NCI-H2107 (cell line): ENCODE results near the gene SNRPD3.
A peak's percentile ranks its signal among the peaks of the same experiment; 100 is the strongest.
"Not testable (repeated sequence)": the region's sequence is repeated elsewhere in the genome, so short reads cannot be mapped to it uniquely, and the experiment has no call there.

Experiments used
- DNase-seq: peaks from one replicate; lab custom pipeline; 2025; lab: John Stamatoyannopoulos, UW

SNRPD3 gene

GRCh38 chr22:24592058-24592850, 36.5 kb downstream of the SNRPD3 start:
- no peak for DNase-seq

- DNase-seq: peak; percentile 22
These were observed 37.2 kb downstream of the SNRPD3 start, which contains the start of gene LRRC75B for GRCh38 chr22:24592851-24593558. TSS of gene LRRC75B (minus strand) at chr22:24593073. CDS start at chr22:24593039, 34 bp downstream.

- DNase-seq: not testable (repeated sequence)
These were observed 37.7 kb downstream of the SNRPD3 start for GRCh38 chr22:24593559-24593835.

GRCh38 chr22:24593836-24594568, 38.2 kb downstream of the SNRPD3 start:
- DNase-seq: no peak

- no peak for DNase-seq
These were observed 38.8 kb downstream of the SNRPD3 start for GRCh38 chr22:24594569-24595120.

- no peak for DNase-seq
These were observed 39.4 kb downstream of the SNRPD3 start for GRCh38 chr22:24595228-24595627.

- DNase-seq: no peak
These were observed 40.1 kb downstream of the SNRPD3 start for GRCh38 chr22:24595863-24596262.

GRCh38 chr22:24597076-24597475, 41.3 kb downstream of the SNRPD3 start:
- DNase-seq: not testable (repeated sequence)

GRCh38 chr22:24599514-24599913, 43.7 kb downstream of the SNRPD3 start:
- no peak for DNase-seq

GRCh38 chr22:24599958-24600715, 44.3 kb downstream of the SNRPD3 start:
- DNase-seq: not testable (repeated sequence)

GRCh38 chr22:24601217-24602104, 45.7 kb downstream of the SNRPD3 start:
- no peak for DNase-seq

GRCh38 chr22:24602105-24602749, 46.4 kb downstream of the SNRPD3 start:
- not testable (repeated sequence) for DNase-seq

- DNase-seq: not testable (repeated sequence)
These were observed 47.3 kb downstream of the SNRPD3 start, which contains the start of gene GGT1 for GRCh38 chr22:24602847-24603769. TSS of gene GGT1 (plus strand) at chr22:24603193. CDS start at chr22:24611082, 7,889 bp downstream.

GRCh38 chr22:24603770-24604629, 48.2 kb downstream of the SNRPD3 start:
- DNase-seq: not testable (repeated sequence)

GRCh38 chr22:24606340-24606739, 50.5 kb downstream of the SNRPD3 start:
- not testable (repeated sequence) for DNase-seq

GRCh38 chr22:24607429-24607983, 51.7 kb downstream of the SNRPD3 start:
- DNase-seq: not testable (repeated sequence)

GRCh38 chr22:24608327-24608726, 52.5 kb downstream of the SNRPD3 start:
- not testable (repeated sequence) for DNase-seq
